Nucleus accumbens (tissue), 56 donors: ENCODE data around the gene FHOD3.

Experiments used
- DNase-seq, 56 donors: peaks; one replicate each; lab custom pipeline; 2025; lab: John Stamatoyannopoulos, UW

Gene FHOD3

GRCh38 chr18:36402765-36403396, 105.4 kb downstream of the FHOD3 start:
- DNase-seq = peak in 9 of 56 donors; percentile 8 to 47 (median 16)

- DNase-seq = no peak
These were observed 106.6 kb downstream of the FHOD3 start for GRCh38 chr18:36403896-36404820.

GRCh38 chr18:36405611-36406010, 108.1 kb downstream of the FHOD3 start:
- no peak for DNase-seq

- no peak for DNase-seq
These were observed 109.3 kb downstream of the FHOD3 start for GRCh38 chr18:36406805-36407204.

- DNase-seq = no peak
These were observed 111.1 kb downstream of the FHOD3 start for GRCh38 chr18:36408606-36409005.

GRCh38 chr18:36409779-36410178, 112.3 kb downstream of the FHOD3 start:
- no peak for DNase-seq

- no peak for DNase-seq
These were observed 112.8 kb downstream of the FHOD3 start for GRCh38 chr18:36410346-36410745.

- no peak for DNase-seq
These were observed 114.2 kb downstream of the FHOD3 start for GRCh38 chr18:36411745-36412168.

- no peak for DNase-seq
These were observed 115.3 kb downstream of the FHOD3 start for GRCh38 chr18:36412778-36413177.

- DNase-seq = no peak
These were observed 117.7 kb downstream of the FHOD3 start for GRCh38 chr18:36415171-36415570.

GRCh38 chr18:36415625-36416024, 118.1 kb downstream of the FHOD3 start:
- no peak for DNase-seq

- no peak for DNase-seq
These were observed 121.8 kb downstream of the FHOD3 start for GRCh38 chr18:36419188-36419899.

GRCh38 chr18:36419900-36420531, 122.5 kb downstream of the FHOD3 start:
- peak in 2 of 56 donors; percentile 8 to 11 for DNase-seq

GRCh38 chr18:36420826-36421225, 123.3 kb downstream of the FHOD3 start:
- no peak for DNase-seq

- DNase-seq = no peak
These were observed 127.2 kb downstream of the FHOD3 start for GRCh38 chr18:36424741-36425142.

GRCh38 chr18:36427369-36427768, 129.9 kb downstream of the FHOD3 start:
- DNase-seq = no peak

GRCh38 chr18:36427831-36428230, 130.3 kb downstream of the FHOD3 start:
- DNase-seq = no peak

GRCh38 chr18:36428431-36429029, 131.0 kb downstream of the FHOD3 start:
- no peak for DNase-seq

GRCh38 chr18:36432880-36433555, 135.5 kb downstream of the FHOD3 start:
- no peak for DNase-seq

- DNase-seq = no peak
These were observed 138.9 kb downstream of the FHOD3 start for GRCh38 chr18:36436387-36436786.
